Measurements from ENCODE around the gene STOX2.

STOX2 gene

DNA sequence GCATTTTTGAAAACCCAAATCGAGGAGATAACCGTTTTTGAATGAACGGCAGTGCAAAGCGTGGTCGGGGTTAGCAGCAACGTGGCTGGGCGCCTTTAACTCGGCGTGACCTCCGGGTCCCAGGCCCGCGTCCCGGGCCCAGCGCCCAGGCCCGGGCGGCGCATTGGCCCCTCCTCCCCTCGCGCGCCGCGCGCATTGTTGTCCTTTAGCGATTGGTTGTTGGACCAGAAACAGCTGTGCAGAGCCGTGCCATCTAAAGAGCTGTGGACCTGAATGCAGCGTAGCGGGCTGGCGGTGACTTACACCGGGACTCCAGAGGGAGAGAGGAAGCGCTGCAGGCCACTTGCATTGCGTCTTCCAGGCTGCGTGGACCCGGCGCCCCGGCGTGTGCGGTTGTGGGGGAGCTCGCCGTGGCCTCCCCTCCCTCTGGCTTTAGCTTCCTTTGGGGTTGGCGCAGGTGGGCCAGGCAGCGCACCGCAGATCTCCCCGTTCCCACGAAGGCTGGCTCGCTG lies at the start of gene STOX2:
Gene STOX2 (plus strand): TSS at position 227 of the 512 bp plus-strand sequence. CDS start 1,484 bp downstream, outside the sequence.
- peak; percentile 19 to 27 for DNase-seq

DNA sequence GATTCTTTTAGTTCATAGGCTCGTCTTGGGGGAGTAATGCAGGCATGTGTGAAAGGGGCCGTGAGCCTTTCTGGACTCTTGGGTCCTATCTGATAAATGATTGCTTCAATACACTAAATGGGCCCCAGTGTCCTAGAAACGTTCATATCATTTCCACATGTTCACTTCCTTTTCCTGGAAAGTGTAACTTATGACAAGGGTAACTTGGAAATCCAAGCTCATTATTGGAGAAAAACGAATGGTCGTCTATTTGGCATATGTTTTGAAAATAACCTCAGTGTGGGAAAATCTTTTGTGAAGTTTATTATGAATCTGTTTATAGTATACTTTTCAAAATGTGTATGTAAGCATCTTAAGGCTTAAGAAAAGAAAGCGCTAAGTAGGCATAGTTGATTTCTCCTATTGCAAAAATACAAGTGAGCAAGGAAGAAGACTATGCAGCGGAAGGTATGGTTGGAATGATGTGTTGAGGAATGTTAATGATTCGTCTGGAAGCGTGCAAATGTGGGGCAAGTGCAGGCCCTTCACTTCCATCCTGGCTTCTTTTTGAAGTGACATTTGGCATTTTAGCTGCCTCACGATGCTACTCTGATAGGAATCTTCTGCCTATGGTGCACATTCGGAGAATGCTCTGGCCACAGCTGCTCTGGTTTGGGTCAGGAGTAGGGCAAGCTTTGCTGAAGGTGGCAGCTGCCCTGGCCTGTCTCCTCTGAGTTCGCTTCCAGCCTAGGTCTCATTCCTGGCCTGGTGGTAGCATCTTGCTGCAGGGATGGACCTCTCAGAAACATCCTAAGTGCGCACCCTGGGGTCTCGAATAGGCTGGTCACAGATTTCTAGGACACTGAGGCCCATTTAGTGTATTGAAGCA lies 49.5 kb upstream of the STOX2 start:
- no peak for DNase-seq

DNA sequence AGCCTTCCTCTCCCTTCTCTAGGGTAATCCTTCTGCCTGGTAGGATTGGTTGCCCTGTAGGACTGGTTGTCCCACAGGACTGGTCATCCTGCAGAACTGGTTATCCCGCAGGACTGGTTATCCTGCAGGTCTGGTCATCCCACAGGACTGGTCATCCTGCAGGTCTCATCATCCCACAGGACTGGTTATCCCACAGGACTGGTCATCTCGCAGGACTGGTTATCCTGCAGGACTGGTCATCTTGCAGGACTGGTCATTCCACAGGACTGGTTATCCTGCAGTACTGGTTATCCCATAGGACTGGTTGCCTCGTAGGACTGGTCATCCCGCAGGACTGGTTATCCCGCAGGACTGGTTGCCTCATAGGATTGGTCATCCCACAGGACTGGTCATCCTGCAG lies 48.1 kb upstream of the STOX2 start:
- no peak for DNase-seq

- DNase-seq: no peak
These were observed 47.0 kb upstream of the STOX2 start for GRCh38 chr4:183858011-183858615.

DNA sequence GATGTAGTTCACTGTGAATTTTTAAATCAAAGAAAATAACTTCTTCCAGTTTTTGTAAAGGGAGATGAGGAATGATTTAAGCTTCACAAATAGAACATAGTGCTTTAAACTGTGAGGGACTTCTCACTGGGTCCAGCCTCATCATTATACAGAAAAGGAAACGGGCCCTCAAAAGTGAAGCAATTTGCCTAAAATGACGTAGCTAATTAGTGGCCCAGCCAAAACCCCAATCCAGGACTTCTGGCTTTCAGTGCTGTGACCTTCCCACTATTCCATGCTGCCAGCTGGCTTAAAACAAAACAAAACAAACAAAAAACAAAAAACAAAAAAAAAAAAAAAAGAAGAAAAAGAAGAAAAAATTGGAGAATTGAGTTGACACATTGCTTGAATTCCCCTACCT lies 45.0 kb upstream of the STOX2 start:
- DNase-seq: no peak

DNA sequence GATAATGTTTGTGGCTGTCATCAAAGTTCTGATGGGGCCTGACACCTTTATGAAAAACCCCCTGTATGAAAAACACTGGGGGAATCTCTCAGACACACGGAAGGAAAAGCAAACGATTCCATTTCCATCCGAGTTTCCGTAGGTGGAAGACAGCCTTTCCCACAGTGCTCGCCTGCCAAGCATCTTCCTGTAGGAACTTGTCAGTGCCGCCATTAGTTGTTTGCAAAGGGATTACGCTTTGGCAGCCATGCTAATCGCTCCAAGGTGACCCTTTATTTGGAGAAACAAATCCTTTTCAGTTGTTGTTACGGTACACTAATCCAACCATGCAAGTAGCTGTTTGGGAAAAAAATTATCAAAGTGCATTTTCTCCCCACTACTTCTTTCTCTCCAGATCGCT lies 44.4 kb upstream of the STOX2 start:
- no peak for DNase-seq

GRCh38 chr4:183861426-183861825 lies 43.7 kb upstream of the STOX2 start:
- DNase-seq: no peak

DNA sequence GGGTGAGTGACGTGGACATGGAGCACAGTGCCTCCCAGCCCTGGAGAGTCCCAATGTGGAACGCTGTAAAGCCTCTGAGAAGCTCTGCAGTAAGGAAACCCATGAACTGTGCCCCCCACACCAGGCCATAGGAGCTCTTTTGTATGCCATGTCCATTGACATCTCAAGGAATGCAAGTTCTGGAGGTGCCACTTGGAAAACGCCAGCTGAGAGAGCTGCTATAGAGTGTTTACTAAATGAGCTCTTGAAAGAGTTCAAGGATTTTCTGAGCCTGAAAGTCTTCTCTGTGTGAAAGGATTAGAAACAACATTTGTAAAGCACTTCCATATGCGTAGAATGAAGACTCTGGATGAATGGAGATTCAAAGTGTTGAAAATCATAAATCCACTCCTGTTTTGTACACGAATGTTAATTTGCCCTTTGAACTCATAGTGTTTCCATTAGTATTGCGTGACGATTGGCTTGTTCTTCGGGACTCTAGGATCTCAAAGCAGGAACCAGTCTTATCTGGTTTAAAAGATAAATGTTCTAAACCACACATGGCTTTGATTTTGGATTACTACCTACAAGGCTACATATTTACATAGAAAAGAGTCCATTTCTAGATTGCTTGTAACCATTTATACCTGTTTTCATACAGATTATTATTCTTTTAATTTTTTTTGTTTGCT lies 41.8 kb upstream of the STOX2 start:
- no peak for DNase-seq

DNA sequence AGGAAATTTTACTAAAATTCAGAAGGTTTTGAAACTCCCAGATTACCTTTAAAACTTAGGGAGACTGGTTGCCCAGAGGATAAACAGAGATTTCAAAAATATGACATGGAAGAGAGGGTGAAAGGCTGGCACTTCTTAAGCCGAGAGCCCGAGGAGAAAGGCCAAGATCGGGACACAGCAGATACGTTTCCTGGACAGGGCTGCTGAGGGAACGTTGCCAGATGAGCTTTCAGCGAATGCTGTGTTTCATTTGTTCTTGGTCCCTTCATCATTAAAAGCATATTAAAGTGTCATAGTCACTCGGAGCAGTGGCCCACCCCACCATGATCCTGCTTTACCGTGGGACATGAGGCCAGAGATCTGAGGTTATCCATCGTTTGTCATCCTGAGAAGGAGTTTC lies 37.9 kb upstream of the STOX2 start:
- DNase-seq: no peak

GRCh38 chr4:183870997-183871396 lies 34.1 kb upstream of the STOX2 start:
- no peak for DNase-seq

GRCh38 chr4:183871581-183871980 lies 33.5 kb upstream of the STOX2 start:
- DNase-seq: no peak

DNA sequence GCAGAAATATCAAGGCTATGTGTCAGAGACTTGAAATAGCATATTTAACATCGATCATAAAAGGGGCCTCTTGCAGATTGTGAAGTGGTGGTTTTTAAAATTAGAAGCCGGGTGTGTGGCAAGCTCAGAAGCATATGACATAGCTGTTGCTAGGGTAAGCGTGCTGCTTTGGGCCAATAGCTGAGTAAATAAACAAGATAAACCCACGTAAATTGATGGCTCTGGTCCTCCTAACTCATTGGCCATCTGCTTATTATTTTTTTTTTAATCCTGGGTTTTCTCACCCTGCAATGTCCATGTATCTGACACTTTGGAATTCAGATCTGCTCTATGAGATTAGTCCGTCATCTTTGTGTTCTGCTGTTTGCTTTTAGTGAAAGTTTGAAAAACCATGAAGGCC lies 32.6 kb upstream of the STOX2 start:
- no peak for DNase-seq

DNA sequence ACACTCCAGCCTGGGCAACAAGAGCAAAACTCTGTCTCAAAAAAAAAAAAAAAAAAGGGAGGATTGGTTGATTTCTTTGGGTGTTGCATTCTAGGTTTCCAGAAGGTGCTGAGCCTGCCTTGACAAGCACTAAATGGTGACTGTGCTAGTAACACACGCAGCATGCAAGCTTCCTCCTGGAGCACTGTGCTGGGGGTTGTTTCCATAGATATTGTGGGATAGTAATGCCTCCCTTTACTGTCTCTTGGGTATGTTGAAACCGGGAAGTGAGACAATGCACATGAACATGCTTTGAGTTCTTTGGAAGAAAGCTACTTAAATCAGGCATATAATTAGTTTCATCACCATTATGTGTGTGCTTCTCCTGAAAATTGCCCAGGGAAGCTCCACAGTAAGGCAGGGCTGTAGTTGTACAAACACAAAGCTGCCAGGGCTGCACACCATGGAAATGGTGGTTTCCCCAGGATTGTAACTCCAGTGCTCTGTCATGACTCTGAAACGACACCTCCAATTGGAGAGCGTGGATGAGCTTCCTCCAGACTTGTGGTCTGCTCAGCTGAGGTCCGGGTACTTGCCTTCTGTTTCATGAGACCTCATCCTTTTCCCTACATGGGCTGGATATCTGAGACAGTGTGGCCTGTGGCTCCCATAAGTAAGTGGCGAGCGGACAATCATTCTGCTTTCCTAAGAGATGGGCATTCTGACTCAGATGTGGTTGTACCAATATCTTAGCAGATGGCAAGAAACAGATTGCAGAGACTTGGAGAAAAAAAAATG lies 31.5 kb upstream of the STOX2 start:
- no peak for DNase-seq

DNA sequence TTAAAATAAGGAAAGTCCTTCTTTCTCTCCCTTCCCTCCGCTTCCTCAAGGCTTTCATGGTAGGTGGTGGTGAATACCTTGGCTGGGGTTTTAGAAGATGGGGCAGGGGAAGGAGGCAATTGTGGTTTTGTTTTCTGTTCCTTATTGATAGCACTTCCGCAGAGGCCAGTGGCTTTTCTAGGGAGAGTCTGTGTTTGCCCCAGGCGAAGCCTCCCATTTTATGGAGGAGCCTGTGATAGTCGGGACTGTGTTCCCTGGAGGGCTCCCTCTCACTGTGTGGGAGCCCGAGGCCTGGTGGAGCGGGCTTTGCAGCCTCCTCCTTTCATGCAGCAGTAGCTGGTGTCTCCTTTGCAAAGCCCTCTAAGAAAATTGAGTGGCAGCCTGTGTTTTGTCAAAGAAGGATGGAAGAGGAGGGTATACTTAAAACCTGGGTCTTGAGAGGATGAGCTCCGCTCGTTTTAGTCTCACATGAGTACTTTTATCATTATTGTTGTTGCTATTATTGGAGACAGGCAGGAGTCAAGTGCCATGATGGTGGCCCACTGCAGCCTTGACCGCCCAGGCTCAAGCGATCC lies 29.8 kb upstream of the STOX2 start:
- DNase-seq: no peak

- no peak for DNase-seq
These were observed 28.7 kb upstream of the STOX2 start for GRCh38 chr4:183876268-183876934.

- DNase-seq: no peak
These were observed 26.7 kb upstream of the STOX2 start for GRCh38 chr4:183878251-183878970.

DNA sequence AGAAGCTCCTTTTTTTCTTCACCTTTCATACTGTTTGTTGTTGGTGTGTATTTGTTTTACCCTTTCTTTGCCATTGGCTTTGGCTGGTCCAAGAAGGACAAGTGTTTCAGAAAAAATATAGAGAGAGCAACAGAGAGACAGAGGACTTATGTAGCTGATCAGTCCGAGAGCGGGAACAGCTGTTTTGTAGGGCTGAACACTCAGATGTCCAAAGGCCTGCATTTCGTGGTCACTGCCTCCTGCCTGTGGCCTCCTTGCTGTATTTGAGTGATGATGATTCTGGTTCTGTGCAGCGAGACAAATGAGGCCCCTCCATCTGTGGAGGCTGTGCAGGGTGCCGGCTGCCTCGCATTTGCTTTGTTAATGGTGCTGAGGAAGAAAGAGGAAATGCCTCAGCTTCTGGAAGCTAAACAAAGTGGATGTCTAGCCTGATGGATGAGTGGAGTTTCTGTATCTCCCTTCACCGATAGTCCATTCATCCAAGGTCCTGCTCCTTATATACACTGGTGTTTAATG lies 19.8 kb upstream of the STOX2 start:
- no peak for DNase-seq

- no peak for DNase-seq
These were observed 17.8 kb upstream of the STOX2 start for GRCh38 chr4:183887351-183887750.

DNA sequence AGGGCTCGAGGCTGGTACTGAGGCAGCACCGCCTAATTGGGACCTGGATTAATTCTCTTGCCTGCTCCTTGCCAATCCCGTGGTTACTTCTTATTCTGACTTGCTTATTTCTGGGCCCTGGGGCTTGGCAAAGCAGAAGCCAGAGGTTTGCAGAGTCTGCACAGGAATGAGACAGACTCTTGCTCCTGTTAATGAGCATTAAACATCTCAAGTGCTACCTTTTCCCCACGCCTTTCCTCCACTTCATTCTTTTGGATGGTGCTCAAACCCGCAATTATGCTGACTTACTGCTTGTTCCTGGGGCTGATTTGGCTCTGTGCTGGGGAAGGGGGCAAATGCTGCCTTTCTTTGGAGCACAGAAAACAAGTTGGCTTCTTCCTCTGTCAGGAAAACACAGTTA lies 16.5 kb upstream of the STOX2 start:
- no peak for DNase-seq

- DNase-seq: no peak
These were observed 15.9 kb upstream of the STOX2 start for GRCh38 chr4:183889190-183889589.

- DNase-seq: no peak
These were observed 7.9 kb upstream of the STOX2 start for GRCh38 chr4:183897193-183897592.

Data from Kasumi-1 (cell line).